GM23338 (cell line): ENCODE measurements around the gene DRC1. TPM values are rescaled to one million over a fixed set of nuclear protein-coding genes. Genes with fewer than 3 reads are reported as not detected.

Source experiments
- CREB1 ChIP-seq: fragments of 250-450 bp; sonication (Bioruptor Pico); IDR thresholded peaks from 2 replicates; pipeline ENCODE4 v1.5.0; 2020; ENCODE audit warnings: low read depth, mild to moderate bottlenecking, moderate library complexity
- CTCF ChIP-seq, 2 experiments: fragments of 200-600 bp in 1 of 2; sonication (generic) in 1 of 2; conservative IDR thresholded peaks; 2 replicates each; pipeline versions ENCODE4 v1.5.1 to v1.6.1; 2016 to 2017; ENCODE audit warnings: antibody characterized with exemption in 2 of 2, low read depth in 2 of 2, mild to moderate bottlenecking in 2 of 2, moderate library complexity in 1 of 2
- EZH2 ChIP-seq: fragments of 200-600 bp; sonication (generic); IDR thresholded peaks from one replicate; pipeline ENCODE4 v1.8.0; 2017; ENCODE audit warnings: antibody characterized with exemption, mild to moderate bottlenecking, low read depth; ENCODE audit not compliant: unreplicated experiment
- JUNB ChIP-seq: IDR thresholded peaks from one replicate; pipeline ENCODE4 v1.6.1; 2016; ENCODE audit warnings: antibody characterized with exemption; ENCODE audit not compliant: unreplicated experiment
- NANOG ChIP-seq: IDR thresholded peaks from 2 replicates; pipeline ENCODE4 v1.6.1; 2016; ENCODE audit warnings: antibody characterized with exemption, borderline replicate concordance
- POLR2AphosphoS5 ChIP-seq: IDR thresholded peaks from 2 replicates; pipeline ENCODE4 v1.6.1; 2016; ENCODE audit warnings: antibody characterized with exemption, low read depth
- REST ChIP-seq: IDR thresholded peaks from one replicate; pipeline ENCODE4 v1.6.1; 2018; ENCODE audit warnings: antibody characterized with exemption; ENCODE audit not compliant: unreplicated experiment
- STAT1 ChIP-seq: IDR thresholded peaks from one replicate; pipeline ENCODE4 v1.6.1; 2016; ENCODE audit warnings: antibody characterized with exemption; ENCODE audit not compliant: unreplicated experiment
- ZNF114 ChIP-seq: fragments of 250-450 bp; sonication (Bioruptor Pico); IDR thresholded peaks from 2 replicates; pipeline ENCODE4 v1.5.0; 2020; ENCODE audit warnings: mild to moderate bottlenecking, moderate library complexity
- polyA plus RNA-seq: library from polyadenylated mRNA; unstranded; fragments of >200 nt; fragmentation: Nextera tagmentation; extraction: Ambion mirVana; gene quantifications from 2 replicates; pipeline ENCODE4 v1.2.1, GENCODE V29; 2016
- total RNA-seq: library from RNA; depleted of rRNA; stranded (reverse); fragments of >200 nt; shearing (Covaris generic); gene quantifications from 2 replicates; pipeline ENCODE4 v1.2.3, GENCODE V29; 2014
- TF ChIP-seq, protein P1 (sequence below): fragments of 250-450 bp; sonication (Bioruptor Pico); IDR thresholded peaks from 2 replicates; pipeline ENCODE4 v1.5.0; 2020; ENCODE audit warnings: mild to moderate bottlenecking, moderate library complexity

Gene DRC1
- total and polyA plus RNA-seq, 2 experiments from 2014 or later: 0.45 TPM; not detected in 1

DNA sequence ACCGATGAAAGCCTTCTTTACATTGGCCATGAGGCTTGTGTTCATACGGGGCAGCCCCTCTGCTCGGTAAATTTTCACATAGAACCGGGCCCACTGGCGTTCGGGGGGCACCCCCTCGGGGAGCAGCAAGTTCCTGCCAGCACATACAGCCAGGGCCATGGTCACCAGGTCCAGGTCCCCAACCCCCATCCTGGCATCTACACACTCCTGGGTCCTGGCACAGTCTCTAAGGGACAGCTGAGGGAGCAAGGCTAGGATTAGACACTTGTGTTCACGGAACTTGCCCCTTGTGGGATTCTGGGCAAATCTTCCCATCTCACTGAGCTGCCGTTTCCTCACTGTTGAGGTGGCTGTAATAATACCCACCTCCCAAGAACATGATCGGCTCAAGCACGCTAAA lies 81.8 kb downstream of the DRC1 start (continued):
- TF ChIP-seq, protein P1, sequence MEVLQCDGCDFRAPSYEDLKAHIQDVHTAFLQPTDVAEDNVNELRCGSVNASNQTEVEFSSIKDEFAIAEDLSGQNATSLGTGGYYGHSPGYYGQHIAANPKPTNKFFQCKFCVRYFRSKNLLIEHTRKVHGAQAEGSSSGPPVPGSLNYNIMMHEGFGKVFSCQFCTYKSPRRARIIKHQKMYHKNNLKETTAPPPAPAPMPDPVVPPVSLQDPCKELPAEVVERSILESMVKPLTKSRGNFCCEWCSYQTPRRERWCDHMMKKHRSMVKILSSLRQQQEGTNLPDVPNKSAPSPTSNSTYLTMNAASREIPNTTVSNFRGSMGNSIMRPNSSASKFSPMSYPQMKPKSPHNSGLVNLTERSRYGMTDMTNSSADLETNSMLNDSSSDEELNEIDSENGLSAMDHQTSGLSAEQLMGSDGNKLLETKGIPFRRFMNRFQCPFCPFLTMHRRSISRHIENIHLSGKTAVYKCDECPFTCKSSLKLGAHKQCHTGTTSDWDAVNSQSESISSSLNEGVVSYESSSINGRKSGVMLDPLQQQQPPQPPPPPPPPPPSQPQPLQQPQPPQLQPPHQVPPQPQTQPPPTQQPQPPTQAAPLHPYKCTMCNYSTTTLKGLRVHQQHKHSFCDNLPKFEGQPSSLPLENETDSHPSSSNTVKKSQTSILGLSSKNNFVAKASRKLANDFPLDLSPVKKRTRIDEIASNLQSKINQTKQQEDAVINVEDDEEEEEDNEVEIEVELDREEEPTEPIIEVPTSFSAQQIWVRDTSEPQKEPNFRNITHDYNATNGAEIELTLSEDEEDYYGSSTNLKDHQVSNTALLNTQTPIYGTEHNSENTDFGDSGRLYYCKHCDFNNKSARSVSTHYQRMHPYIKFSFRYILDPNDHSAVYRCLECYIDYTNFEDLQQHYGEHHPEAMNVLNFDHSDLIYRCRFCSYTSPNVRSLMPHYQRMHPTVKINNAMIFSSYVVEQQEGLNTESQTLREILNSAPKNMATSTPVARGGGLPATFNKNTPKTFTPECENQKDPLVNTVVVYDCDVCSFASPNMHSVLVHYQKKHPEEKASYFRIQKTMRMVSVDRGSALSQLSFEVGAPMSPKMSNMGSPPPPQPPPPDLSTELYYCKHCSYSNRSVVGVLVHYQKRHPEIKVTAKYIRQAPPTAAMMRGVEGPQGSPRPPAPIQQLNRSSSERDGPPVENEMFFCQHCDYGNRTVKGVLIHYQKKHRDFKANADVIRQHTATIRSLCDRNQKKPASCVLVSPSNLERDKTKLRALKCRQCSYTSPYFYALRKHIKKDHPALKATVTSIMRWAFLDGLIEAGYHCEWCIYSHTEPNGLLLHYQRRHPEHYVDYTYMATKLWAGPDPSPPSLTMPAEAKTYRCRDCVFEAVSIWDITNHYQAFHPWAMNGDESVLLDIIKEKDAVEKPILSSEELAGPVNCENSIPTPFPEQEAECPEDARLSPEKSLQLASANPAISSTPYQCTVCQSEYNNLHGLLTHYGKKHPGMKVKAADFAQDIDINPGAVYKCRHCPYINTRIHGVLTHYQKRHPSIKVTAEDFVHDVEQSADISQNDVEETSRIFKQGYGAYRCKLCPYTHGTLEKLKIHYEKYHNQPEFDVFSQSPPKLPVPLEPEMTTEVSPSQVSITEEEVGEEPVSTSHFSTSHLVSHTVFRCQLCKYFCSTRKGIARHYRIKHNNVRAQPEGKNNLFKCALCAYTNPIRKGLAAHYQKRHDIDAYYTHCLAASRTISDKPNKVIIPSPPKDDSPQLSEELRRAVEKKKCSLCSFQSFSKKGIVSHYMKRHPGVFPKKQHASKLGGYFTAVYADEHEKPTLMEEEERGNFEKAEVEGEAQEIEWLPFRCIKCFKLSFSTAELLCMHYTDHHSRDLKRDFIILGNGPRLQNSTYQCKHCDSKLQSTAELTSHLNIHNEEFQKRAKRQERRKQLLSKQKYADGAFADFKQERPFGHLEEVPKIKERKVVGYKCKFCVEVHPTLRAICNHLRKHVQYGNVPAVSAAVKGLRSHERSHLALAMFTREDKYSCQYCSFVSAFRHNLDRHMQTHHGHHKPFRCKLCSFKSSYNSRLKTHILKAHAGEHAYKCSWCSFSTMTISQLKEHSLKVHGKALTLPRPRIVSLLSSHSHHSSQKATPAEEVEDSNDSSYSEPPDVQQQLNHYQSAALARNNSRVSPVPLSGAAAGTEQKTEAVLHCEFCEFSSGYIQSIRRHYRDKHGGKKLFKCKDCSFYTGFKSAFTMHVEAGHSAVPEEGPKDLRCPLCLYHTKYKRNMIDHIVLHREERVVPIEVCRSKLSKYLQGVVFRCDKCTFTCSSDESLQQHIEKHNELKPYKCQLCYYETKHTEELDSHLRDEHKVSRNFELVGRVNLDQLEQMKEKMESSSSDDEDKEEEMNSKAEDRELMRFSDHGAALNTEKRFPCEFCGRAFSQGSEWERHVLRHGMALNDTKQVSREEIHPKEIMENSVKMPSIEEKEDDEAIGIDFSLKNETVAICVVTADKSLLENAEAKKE: no peak
- no peak for TF ChIP-seq NANOG
- TF ChIP-seq STAT1: no peak
- TF ChIP-seq EZH2: no peak
- no peak for TF ChIP-seq ZNF114 (CRISPR knock-in tag)
- TF ChIP-seq CTCF (conservative IDR thresholded peaks at IDR 0.05; ENCODE audit: low read depth in 2 of 2): no peak
- no peak for TF ChIP-seq REST
- no peak for TF ChIP-seq POLR2AphosphoS5
- no peak for TF ChIP-seq CREB1
- no peak for TF ChIP-seq JUNB
